Suprapubic skin (tissue), 4 donors: ENCODE measurements around the gene SIGLEC9.

ENCODE experiments used
- POLR2A ChIP-seq, 2 donors: fragments of 450-650 bp; IDR thresholded peaks; one replicate each; pipeline ENCODE4 v1.6.1; 2017; ENCODE audit warnings: antibody characterized with exemption in 2 of 2, mild to moderate bottlenecking in 2 of 2, moderate library complexity in 2 of 2
- POLR2AphosphoS5 ChIP-seq, 3 donors: sonication (generic); formaldehyde crosslinking; IDR thresholded peaks; one replicate each; pipeline ENCODE4 v1.6.1; 2017; ENCODE audit warnings: antibody characterized with exemption in 3 of 3
- TF ChIP-seq, protein P1 (sequence below), 2 donors: fragments of 200-600 bp in 1 of 2; fragments of 450-650 bp in 1 of 2; sonication (generic) in 1 of 2; IDR thresholded peaks; one replicate each; pipeline ENCODE4 v1.5.1; 2016 to 2019; ENCODE audit warnings: antibody characterized with exemption in 2 of 2, mild to moderate bottlenecking in 1 of 2, moderate library complexity in 1 of 2

DNA sequence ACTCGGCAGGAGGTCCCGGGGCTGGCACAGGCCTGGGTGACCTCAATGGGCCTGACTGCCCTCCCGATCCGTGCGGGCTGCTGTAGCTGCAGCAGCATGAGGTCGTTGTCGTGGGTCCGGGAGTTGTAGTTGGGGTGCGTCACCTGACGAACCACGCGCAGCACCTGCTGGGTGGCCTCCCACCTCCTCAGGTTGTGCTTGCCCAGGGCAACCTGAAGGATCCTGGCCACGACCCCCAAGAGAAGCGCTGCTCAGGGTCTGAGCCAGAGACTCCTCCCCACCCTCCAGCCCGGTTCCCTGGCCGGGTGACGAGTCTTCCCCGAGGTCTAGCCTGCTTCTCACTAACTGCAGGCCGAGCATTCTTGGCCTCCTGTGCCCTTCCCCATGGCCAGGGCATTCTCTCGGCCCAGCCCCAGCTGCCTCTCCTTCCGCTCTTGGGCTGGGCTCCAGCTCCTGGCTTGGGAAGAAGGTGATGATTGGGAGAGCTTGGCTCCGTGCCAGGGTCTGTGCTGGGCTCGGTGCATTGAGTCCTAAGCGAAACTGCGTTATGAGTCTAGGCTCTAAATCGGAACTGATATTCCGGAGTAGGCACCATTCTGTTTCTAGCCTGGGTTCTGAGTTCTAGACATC is 45.1 kb upstream of the SIGLEC9 start:
- TF ChIP-seq POLR2A (IDR thresholded peaks at IDR 0.05) (no peak), POLR2AphosphoS5 (IDR thresholded peaks at IDR 0.05) (no peak)
- TF ChIP-seq, protein P1, sequence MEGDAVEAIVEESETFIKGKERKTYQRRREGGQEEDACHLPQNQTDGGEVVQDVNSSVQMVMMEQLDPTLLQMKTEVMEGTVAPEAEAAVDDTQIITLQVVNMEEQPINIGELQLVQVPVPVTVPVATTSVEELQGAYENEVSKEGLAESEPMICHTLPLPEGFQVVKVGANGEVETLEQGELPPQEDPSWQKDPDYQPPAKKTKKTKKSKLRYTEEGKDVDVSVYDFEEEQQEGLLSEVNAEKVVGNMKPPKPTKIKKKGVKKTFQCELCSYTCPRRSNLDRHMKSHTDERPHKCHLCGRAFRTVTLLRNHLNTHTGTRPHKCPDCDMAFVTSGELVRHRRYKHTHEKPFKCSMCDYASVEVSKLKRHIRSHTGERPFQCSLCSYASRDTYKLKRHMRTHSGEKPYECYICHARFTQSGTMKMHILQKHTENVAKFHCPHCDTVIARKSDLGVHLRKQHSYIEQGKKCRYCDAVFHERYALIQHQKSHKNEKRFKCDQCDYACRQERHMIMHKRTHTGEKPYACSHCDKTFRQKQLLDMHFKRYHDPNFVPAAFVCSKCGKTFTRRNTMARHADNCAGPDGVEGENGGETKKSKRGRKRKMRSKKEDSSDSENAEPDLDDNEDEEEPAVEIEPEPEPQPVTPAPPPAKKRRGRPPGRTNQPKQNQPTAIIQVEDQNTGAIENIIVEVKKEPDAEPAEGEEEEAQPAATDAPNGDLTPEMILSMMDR (IDR thresholded peaks at IDR 0.05), result no peak
